ENCODE measurements around the gene RIC8B. TPM values are rescaled to one million over a fixed set of nuclear protein-coding genes. Genes with fewer than 3 reads are reported as not detected.

Gene RIC8B
- total RNA-seq, 1 donor from 2014 or later: 22.5 TPM

DNA sequence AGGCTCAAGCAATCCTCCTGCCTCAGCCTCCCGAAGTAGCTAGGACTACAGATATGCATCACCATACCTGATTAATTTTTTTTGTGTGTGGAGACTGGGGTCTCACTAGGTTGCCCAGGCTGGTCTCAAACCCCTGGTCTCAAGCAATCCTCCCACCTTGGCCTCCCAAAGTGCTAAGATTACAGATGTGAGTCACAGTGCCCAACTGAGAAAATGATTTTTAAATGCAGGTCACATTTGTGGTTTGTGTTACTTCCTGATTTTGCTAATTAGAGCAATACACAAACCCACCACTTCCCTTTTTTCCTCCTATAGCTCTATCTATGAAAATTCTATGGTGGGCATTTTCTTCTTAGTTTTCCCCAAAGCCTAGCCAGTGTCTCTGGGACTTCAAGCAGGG is 135.7 kb downstream of the RIC8B start:
- H3K4me1 Mint-ChIP-seq: no peaks in the 10 kb centered on the region
- H3K36me3 Mint-ChIP-seq: no peaks in the 10 kb centered on the region
- H3K27ac Mint-ChIP-seq: no peak overlapping the region
- H3K9me3 Mint-ChIP-seq: no peaks in the 10 kb centered on the region
- peaks cover 18% of the 10 kb centered on the region for H3K27me3 Mint-ChIP-seq (ENCODE audit: low read depth)
- H3K4me3 Mint-ChIP-seq: no peak overlapping the region
- TF ChIP-seq, protein P1, sequence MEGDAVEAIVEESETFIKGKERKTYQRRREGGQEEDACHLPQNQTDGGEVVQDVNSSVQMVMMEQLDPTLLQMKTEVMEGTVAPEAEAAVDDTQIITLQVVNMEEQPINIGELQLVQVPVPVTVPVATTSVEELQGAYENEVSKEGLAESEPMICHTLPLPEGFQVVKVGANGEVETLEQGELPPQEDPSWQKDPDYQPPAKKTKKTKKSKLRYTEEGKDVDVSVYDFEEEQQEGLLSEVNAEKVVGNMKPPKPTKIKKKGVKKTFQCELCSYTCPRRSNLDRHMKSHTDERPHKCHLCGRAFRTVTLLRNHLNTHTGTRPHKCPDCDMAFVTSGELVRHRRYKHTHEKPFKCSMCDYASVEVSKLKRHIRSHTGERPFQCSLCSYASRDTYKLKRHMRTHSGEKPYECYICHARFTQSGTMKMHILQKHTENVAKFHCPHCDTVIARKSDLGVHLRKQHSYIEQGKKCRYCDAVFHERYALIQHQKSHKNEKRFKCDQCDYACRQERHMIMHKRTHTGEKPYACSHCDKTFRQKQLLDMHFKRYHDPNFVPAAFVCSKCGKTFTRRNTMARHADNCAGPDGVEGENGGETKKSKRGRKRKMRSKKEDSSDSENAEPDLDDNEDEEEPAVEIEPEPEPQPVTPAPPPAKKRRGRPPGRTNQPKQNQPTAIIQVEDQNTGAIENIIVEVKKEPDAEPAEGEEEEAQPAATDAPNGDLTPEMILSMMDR (IDR thresholded peaks at IDR 0.05; ENCODE audit: unreplicated experiment): no peak
- DNase-seq (ENCODE audit: low spot score in 2 of 2, unreplicated experiment in 2 of 2): no peak

GRCh38 chr12:106911581-106911980 is 137.1 kb downstream of the RIC8B start:
- Mint-ChIP-seq H3K4me3 (no peak overlapping the region), H3K9me3 (no peaks in the 10 kb centered on the region), H3K36me3 (no peaks in the 10 kb centered on the region), H3K4me1 (no peaks in the 10 kb centered on the region), H3K27ac (no peak overlapping the region), H3K27me3 (ENCODE audit: low read depth) (peaks cover 10% of the 10 kb centered on the region)
- TF ChIP-seq, protein P1 (IDR thresholded peaks at IDR 0.05; ENCODE audit: unreplicated experiment): no peak
- no peak for DNase-seq (ENCODE audit: low spot score in 2 of 2, unreplicated experiment in 2 of 2)

DNA sequence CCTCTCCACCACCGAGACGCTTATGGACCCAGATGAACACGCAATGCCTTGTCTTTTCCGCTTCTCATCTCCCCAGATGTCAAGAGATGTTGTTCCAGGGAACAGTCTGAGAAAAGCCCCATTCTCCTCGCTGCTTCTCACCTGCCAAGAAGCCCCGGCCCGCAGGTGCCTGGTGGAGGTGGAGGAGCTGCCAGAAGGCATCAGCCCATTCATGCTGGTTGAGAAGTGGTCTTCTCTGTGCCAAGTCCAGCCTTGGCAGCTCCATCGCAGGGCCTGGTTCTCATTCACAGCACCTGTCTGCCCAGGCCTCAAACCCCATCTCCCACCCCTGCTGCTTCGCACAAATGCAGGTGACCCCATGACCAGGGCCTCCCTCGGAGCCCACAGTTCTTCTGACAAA is 139.0 kb downstream of the RIC8B start:
- H3K4me1 Mint-ChIP-seq: no peaks in the 10 kb centered on the region
- DNase-seq (ENCODE audit: low spot score in 2 of 2, unreplicated experiment in 2 of 2): no peak
- H3K27me3 Mint-ChIP-seq (ENCODE audit: low read depth): peaks cover 2% of the 10 kb centered on the region
- TF ChIP-seq, protein P1 (IDR thresholded peaks at IDR 0.05; ENCODE audit: unreplicated experiment): no peak
- no peak overlapping the region for H3K4me3 Mint-ChIP-seq
- no peak overlapping the region for H3K27ac Mint-ChIP-seq
- no peaks in the 10 kb centered on the region for H3K9me3 Mint-ChIP-seq
- no peaks in the 10 kb centered on the region for H3K36me3 Mint-ChIP-seq

- Mint-ChIP-seq H3K4me3 (no peak overlapping the region), H3K27me3 (ENCODE audit: low read depth) (peaks cover 2% of the 10 kb centered on the region), H3K36me3 (no peaks in the 10 kb centered on the region), H3K27ac (no peak overlapping the region), H3K4me1 (no peaks in the 10 kb centered on the region), H3K9me3 (no peaks in the 10 kb centered on the region)
- TF ChIP-seq, protein P1 (IDR thresholded peaks at IDR 0.05; ENCODE audit: unreplicated experiment): no peak
- DNase-seq (ENCODE audit: low spot score in 2 of 2, unreplicated experiment in 2 of 2): no peak
These were observed 140.5 kb downstream of the RIC8B start for GRCh38 chr12:106914796-106915634.

- no peaks in the 10 kb centered on the region for H3K9me3 Mint-ChIP-seq
- H3K4me1 Mint-ChIP-seq: no peaks in the 10 kb centered on the region
- H3K4me3 Mint-ChIP-seq: no peak overlapping the region
- no peak for DNase-seq (ENCODE audit: low spot score in 2 of 2, unreplicated experiment in 2 of 2)
- TF ChIP-seq, protein P1 (IDR thresholded peaks at IDR 0.05; ENCODE audit: unreplicated experiment): no peak
- H3K36me3 Mint-ChIP-seq: no peaks in the 10 kb centered on the region
- H3K27me3 Mint-ChIP-seq (ENCODE audit: low read depth): peaks cover 2% of the 10 kb centered on the region
- H3K27ac Mint-ChIP-seq: no peak overlapping the region
These were observed 141.1 kb downstream of the RIC8B start for GRCh38 chr12:106915635-106916026.
